Activated CD8-positive, alpha-beta T cell treated with anti-CD3 and anti-CD28 coated beads for 36 hours (primary cell): Measurements from ENCODE around the gene SKI. TPM values are rescaled to one million over a fixed set of nuclear protein-coding genes. Genes with fewer than 3 reads are reported as not detected.

Experiments used
- ATAC-seq: fragments of 200-7000 bp; cut with Tn5 transposase; one replicate; pipeline ENCODE4 v1.10.0; 2021; ENCODE audit warnings: mild to moderate bottlenecking, moderate library complexity
- CTCF ChIA-PET: fragments of 350-600 bp; sonication (Branson Sonifier 250); formaldehyde crosslinking; loops from one replicate; lab custom pipeline; 2021; ENCODE audit warnings: antibody characterized with exemption; lab: Charles Lee
- POLR2A ChIA-PET: fragments of 350-600 bp; sonication (Branson Sonifier 250); formaldehyde crosslinking; loops from one replicate; lab custom pipeline; 2021; ENCODE audit warnings: antibody characterized with exemption; lab: Charles Lee
- DNase-seq: peaks from one replicate; pipeline ENCODE4 v3.0.0-alpha.2; 2020
- H3K27ac Mint-ChIP-seq: one replicate; pipeline ENCODE4 v1.8.0; 2021; ENCODE audit warnings: mild to moderate bottlenecking, mixed read lengths
- H3K27me3 Mint-ChIP-seq: one replicate; pipeline ENCODE4 v1.8.0; 2021; ENCODE audit warnings: mixed read lengths
- H3K36me3 Mint-ChIP-seq: one replicate; pipeline ENCODE4 v1.8.0; 2021; ENCODE audit warnings: low read depth, mixed read lengths
- H3K4me1 Mint-ChIP-seq: one replicate; pipeline ENCODE4 v1.8.0; 2021; ENCODE audit warnings: low read depth, mixed read lengths
- H3K4me3 Mint-ChIP-seq: one replicate; pipeline ENCODE4 v1.8.0; 2021; ENCODE audit warnings: mild to moderate bottlenecking, moderate library complexity, mixed read lengths
- H3K9me3 Mint-ChIP-seq: one replicate; pipeline ENCODE4 v1.8.0; 2021; ENCODE audit warnings: mixed read lengths
- intact Hi-C: fragments of 100-400 bp; cut with micrococcal nuclease; formaldehyde crosslinking; loops from one replicate; pipeline ENCODE4 v1.10.0; 2022
- total RNA-seq, 2 experiments: library from RNA; stranded (reverse); gene quantifications; one replicate each; pipeline ENCODE4 v1.2.3, GENCODE V29; 2021
- TF ChIP-seq, protein P1 (sequence below): fragments of 200-600 bp; IDR thresholded peaks from one replicate; pipeline ENCODE4 v1.8.0; 2022; ENCODE audit warnings: antibody characterized with exemption, mild to moderate bottlenecking

Gene SKI
- total RNA-seq, 2 experiments from 2014 or later, result 27.5 to 28.3 TPM

DNA sequence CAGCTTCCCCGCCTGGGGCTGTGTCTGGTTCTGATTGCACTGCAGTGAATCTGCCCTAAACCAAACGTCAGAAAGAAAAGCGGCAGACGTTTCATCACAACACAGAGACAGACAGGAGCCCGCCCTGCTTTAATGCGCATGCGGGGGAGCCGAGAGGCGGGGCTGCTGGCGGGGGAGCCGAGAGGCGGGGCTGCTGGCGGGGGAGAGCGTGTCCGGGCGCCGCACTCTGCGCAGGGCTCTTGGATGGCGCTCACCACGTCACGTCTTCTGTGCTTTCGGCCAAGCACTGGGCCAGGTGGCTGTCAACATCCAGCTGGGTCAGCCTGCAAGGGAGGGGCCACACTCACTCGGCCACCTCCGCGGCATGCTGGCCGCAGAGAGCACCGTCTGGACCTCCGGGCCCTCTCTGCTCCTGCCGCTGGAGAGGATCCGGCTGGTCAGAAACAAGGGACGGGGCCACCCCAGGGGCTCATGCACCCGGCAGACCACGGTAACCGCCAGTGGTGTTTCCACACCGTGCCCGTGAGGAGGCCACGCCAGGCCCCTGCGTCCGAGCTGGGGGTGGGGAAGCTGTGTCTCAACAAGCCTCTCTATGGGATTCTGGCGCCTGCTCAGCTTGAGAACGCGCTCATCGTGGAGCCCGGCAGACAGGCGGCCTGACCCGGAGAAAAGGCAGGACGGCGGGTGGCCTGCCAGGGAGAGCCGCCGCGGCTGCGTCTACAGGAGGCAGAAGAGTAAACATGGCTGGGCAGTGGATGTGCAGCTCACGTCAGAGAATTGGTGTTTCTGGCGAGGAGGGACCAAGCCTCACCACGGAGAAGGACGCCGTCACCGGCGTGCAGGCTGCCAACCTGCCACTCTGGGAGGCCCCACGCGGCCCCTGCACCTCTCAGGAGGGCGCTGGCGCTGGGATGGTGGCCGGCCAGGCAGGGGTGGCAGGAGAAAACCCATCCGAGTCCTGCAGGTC, 38.4 kb upstream of the SKI start:
- ATAC-seq (peak; percentile 97), DNase-seq (peak; percentile 94)
- intact Hi-C loops, result loop anchor here (5.0 kb wide), 1 partner anchor 388 kb away; no protein-coding TSS in a partner anchor
- H3K9me3 Mint-ChIP-seq, result no peaks in the 10 kb centered on the region
- peaks cover 3% of the 10 kb centered on the region for H3K36me3 Mint-ChIP-seq
- no peaks in the 10 kb centered on the region for H3K27me3 Mint-ChIP-seq
- peaks cover 20% of the 10 kb centered on the region for H3K4me1 Mint-ChIP-seq
- peak overlapping the region; percentile 93 for H3K27ac Mint-ChIP-seq
- peak overlapping the region; percentile 82 for H3K4me3 Mint-ChIP-seq
- ChIA-PET CTCF (interaction anchor here (1.6 to 12.9 kb wide), 2 partner anchors 15 to 190 kb away, joined by 9 to 239 read pairs; no protein-coding TSS in a partner anchor), POLR2A (interaction anchor here (0.6 to 1.8 kb wide), 7 partner anchors 13 to 202 kb away, joined by 3 to 6 read pairs (median 3); partner anchors contain the start of genes MORN1 and RER1)
- TF ChIP-seq, protein P1, sequence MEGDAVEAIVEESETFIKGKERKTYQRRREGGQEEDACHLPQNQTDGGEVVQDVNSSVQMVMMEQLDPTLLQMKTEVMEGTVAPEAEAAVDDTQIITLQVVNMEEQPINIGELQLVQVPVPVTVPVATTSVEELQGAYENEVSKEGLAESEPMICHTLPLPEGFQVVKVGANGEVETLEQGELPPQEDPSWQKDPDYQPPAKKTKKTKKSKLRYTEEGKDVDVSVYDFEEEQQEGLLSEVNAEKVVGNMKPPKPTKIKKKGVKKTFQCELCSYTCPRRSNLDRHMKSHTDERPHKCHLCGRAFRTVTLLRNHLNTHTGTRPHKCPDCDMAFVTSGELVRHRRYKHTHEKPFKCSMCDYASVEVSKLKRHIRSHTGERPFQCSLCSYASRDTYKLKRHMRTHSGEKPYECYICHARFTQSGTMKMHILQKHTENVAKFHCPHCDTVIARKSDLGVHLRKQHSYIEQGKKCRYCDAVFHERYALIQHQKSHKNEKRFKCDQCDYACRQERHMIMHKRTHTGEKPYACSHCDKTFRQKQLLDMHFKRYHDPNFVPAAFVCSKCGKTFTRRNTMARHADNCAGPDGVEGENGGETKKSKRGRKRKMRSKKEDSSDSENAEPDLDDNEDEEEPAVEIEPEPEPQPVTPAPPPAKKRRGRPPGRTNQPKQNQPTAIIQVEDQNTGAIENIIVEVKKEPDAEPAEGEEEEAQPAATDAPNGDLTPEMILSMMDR, result no peak

DNA sequence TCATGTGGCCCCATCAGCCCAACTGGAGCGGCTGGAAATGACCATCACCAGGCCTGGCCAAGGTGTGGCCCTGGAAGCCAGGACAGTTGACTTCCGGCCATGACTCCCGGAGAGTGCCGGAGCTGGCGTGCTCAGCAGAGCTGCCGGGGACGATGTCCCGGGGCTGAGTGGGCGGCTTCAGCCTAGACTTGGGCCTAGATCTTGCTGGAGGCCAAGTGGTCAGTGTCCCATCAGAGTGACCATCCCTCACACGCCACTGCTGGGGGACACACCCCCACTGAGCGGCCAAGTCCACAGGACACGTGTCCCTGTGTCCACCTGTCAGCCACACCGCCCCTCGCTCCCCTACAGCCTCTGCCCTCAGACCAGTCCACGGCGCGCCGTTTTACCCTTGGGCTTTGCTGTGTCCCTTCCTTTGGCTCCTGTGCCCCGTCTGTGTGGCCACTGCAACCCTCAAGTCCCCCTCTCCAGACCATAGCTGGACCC, 37.6 kb upstream of the SKI start:
- H3K4me1 Mint-ChIP-seq, result peaks cover 20% of the 10 kb centered on the region
- DNase-seq (no peak), ATAC-seq (no peak)
- H3K27ac Mint-ChIP-seq, result no peak overlapping the region
- H3K4me3 Mint-ChIP-seq, result peak overlapping the region; percentile 51
- intact Hi-C loops, result loop anchor here (5.0 kb wide), 1 partner anchor 387 kb away; no protein-coding TSS in a partner anchor
- TF ChIP-seq, protein P1, result no peak
- no peaks in the 10 kb centered on the region for H3K9me3 Mint-ChIP-seq
- peaks cover 3% of the 10 kb centered on the region for H3K36me3 Mint-ChIP-seq
- ChIA-PET POLR2A (interaction anchor here (0.9 to 1.8 kb wide), 3 partner anchors 9 to 200 kb away, joined by 3 to 6 read pairs (median 4); partner anchors contain the start of gene MORN1), CTCF (interaction anchor here (1.6 to 12.9 kb wide), 3 partner anchors 16 to 190 kb away, joined by 9 to 239 read pairs (median 11); no protein-coding TSS in a partner anchor)
- no peaks in the 10 kb centered on the region for H3K27me3 Mint-ChIP-seq

DNA sequence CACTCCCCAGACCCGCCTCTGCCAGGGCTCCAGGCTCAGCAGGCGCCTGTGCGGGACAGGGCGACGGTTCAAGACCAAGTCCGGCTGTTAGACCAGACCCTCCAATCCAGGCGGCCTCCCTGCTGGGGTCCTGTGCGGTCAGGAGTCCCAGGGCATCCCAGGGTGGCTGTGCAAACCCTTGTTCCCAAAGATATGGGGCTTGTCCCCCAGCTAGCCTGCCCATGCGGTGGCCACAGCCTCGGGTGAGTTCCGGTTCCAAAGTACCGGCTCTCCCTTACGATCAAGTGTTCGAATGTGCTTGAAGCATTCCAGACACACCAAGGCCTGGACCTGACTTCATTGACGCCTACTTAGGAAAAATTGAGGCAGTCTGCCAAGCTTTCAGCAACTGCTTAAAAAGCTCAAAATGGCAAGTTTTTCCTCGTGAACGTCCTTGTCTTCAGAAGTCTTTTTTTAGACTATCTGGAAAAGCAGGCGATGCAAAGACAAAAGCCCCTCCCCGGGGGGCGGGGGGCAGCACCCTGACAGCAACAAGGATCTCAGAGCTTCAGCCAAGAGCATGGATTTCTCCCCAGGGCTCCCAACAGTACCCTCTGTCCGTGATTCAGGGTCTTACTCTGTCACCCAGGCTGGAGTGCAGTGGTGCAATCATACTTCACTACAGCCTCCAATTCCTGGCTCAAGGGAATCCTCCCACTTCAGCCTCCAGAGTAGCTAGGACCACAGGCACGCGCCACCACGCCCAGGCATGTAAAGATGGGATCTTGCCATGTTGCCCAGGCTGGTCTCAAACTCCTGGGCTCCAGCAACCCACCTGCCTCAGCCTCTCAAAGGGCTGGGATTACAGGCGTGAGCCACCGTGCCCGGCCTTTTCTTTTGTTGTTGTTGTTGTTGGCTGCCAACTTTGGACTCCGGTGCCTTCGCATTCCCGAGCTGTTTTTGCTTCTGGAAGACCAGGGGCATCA, 35.8 kb upstream of the SKI start:
- ATAC-seq (no peak), DNase-seq (no peak)
- no peaks in the 10 kb centered on the region for H3K9me3 Mint-ChIP-seq
- intact Hi-C loops, result loop anchor here (5.0 kb wide), 1 partner anchor 385 kb away; no protein-coding TSS in a partner anchor
- peaks cover 3% of the 10 kb centered on the region for H3K36me3 Mint-ChIP-seq
- CTCF ChIA-PET, result interaction anchor here (1.9 to 12.9 kb wide), 3 partner anchors 18 to 188 kb away, joined by 4 to 239 read pairs (median 11); no protein-coding TSS in a partner anchor
- peak overlapping the region; percentile 59 for H3K27ac Mint-ChIP-seq
- H3K4me3 Mint-ChIP-seq, result peak overlapping the region; percentile 45
- TF ChIP-seq, protein P1, result no peak
- no peaks in the 10 kb centered on the region for H3K27me3 Mint-ChIP-seq
- peaks cover 20% of the 10 kb centered on the region for H3K4me1 Mint-ChIP-seq
- POLR2A ChIA-PET, result interaction anchor here (0.8 to 0.9 kb wide), 2 partner anchors 10 to 123 kb away, joined by 3 to 4 read pairs; no protein-coding TSS in a partner anchor

GRCh38 chr1:2193514-2194281, 34.4 kb upstream of the SKI start:
- ChIA-PET POLR2A (interaction anchor here (0.7 to 3.8 kb wide), 5 partner anchors 9 to 188 kb away, joined by 3 to 19 read pairs (median 4); partner anchors contain the start of gene SKI), CTCF (interaction anchor here (1.5 to 12.9 kb wide), 3 partner anchors 54 to 186 kb away, joined by 3 to 239 read pairs (median 4); no protein-coding TSS in a partner anchor)
- no peaks in the 10 kb centered on the region for H3K9me3 Mint-ChIP-seq
- no peaks in the 10 kb centered on the region for H3K27me3 Mint-ChIP-seq
- peak overlapping the region; percentile 79 for H3K27ac Mint-ChIP-seq
- ATAC-seq (no peak), DNase-seq (no peak)
- TF ChIP-seq, protein P1, result no peak
- peaks cover 3% of the 10 kb centered on the region for H3K36me3 Mint-ChIP-seq
- intact Hi-C loops, result loop anchor here (5.0 kb wide), 1 partner anchor 384 kb away; no protein-coding TSS in a partner anchor
- peak overlapping the region; percentile 74 for H3K4me3 Mint-ChIP-seq
- H3K4me1 Mint-ChIP-seq, result peaks cover 29% of the 10 kb centered on the region
